ENCODE results near the gene LIMS2. TPM values are rescaled to one million over a fixed set of nuclear protein-coding genes. Genes with fewer than 3 reads are reported as not detected.

Gene LIMS2
- total RNA-seq, 1 experiment from 2014 or later: 0.48 TPM

DNA sequence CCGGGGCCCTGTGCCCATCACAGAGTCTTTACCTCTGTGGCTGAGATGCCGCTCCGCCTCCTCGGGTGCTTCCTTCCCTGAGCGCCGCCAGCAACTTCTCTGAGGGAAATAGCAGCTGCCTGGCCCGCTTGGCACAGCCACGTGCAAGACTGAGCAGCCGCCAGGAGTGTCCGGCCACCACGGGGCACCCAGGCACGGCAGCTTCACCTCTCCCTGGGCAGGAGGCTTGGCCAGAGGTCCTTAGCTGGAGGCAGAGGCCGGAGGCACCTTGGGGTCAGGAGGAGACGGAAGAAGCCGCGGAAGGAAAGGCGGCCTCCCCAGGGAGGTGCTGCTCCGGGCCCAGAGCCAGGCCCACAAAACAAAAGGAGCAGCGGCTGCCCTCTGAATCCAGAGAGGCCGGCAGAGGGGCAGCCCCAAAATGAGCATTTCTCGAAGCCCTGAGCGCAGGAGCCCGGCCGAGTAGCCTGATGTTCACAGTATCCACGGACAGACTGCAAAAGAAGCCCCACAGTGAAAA, 6.0 kb upstream of the LIMS2 start:
- no peak for DNase-seq (ENCODE audit: low read depth, low spot score)
- in situ Hi-C loops (cut with HindIII; ENCODE audit: low pct_unique_long_range_greater_than_20kb, low sequenced_read_pairs): no loop called here

DNA sequence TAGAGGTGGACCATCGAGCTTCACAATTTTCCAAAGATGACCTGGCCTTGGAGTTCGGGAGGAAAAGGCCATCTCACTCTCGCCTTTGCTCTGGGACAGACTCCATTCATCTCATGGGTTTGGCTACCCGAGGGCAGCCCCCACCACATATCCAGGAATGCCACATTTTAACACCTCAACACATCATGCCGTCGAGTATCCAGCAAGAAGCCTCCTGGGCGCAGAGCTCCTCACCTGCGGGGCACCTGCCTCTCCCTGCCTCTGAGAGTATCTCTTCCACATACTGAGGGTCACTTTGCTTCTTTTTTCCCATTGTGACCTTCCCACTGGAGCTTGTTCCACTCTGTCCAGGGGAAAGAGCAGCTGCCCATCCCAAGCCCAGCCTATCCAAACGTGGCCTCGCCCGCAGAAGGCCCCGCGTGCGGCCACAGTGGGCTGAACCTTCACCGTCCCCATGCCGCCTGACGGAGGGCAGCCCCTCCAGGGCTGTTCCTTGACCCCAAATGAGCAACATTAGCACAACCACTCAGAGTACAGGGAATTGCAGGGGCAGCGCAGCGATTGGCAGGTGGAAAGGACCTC, 5.5 kb upstream of the LIMS2 start:
- in situ Hi-C loops (cut with HindIII; ENCODE audit: low pct_unique_long_range_greater_than_20kb, low sequenced_read_pairs): no loop called here
- no peak for DNase-seq (ENCODE audit: low read depth, low spot score)

DNA sequence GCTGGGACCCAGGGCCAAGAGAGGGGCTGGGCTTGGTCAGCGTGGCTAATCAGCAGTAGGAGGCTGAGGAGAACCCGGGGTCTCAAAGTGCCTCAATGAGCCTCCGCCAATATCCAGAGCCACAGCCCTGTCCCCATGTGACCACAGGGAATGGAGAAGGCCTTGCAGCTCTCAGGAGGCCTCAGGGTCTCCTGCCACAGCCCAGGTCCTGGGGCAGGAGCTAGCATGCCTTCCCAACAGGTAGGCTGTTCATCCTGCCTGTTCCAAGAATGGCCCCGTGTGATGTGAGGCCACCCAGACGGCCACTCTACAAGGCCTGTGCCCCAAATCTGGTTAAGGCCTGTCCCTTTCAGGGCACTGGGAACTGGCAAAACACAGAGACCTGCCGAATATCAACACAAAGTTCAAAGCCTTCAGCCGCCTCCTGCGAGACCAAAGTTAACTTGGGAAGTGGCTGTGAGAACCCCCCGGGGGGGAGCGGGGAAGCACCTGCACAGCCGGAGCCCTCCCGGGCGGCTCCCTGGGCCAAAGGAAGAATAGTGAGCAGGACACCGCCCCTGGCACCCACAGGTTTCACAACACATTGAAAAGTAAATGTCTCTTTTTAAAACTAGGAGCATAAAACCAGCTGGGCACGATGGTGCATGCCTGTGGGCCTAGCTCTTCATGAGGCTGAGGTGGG, 4.5 kb upstream of the LIMS2 start:
- DNase-seq (ENCODE audit: low read depth, low spot score): no peak
- in situ Hi-C loops (cut with HindIII; ENCODE audit: low pct_unique_long_range_greater_than_20kb, low sequenced_read_pairs): no loop called here

DNA sequence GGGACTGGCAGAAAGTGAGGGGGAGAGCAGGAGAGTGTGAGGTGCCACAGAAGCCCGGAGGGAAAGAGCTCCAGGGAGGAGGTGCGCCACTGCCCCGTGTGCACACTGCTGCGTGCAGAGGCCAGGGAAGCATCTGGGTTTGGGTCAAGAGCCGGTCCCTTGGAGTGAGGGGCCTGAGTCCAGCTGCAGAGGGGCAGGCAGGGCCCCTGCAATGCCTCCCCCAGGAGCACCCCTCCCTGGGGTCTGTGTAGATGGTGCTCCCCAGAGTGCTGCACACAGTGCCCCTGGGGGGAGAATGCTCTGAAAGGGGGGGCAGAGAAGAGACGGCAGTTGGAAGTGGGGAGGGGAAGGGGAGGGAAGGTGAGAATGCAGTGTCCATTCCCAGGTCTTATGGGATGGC, 3.7 kb upstream of the LIMS2 start:
- no peak for DNase-seq (ENCODE audit: low read depth, low spot score)
- in situ Hi-C loops (cut with HindIII; ENCODE audit: low pct_unique_long_range_greater_than_20kb, low sequenced_read_pairs): no loop called here

DNA sequence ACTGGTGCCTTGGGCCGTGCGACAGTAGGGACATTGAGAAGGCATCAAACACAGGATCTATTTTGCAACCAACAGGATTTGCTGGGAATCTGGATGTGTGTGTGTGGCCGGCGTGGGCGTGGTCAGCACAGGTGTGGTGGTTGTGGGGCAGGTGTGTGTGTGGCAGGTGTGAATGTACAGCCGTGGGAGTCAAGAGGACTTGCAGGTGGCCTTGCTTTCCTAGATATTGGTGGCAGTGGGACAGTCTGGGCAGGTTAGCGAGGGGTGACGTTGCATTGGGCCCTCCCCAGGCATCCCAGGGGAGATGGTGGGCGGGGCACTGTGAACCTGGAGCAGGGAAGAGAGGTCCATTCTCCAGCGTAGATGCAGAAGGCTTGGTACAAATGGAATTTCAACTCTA, 3.2 kb upstream of the LIMS2 start:
- in situ Hi-C loops (cut with HindIII; ENCODE audit: low pct_unique_long_range_greater_than_20kb, low sequenced_read_pairs): no loop called here
- DNase-seq (ENCODE audit: low read depth, low spot score): no peak

DNA sequence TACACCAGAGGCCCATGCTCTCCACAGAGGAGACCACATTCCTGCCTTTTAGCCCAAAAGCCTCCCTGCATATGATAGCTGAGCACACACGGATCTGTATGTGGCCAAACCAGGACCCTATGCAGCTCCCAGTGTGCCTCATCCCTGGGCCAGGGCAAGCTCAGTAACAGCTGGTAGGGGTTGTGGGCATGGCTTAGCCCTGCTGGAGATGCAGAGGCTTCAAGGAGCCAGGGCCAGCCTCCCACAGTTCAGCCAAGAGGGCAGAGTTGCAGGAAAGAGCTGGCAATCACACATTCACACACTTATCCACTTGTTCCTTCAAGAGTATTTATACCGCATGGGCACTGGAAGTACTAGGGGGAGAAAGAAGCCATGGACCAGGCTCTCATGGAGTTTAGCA, 1.6 kb upstream of the LIMS2 start:
- DNase-seq (ENCODE audit: low read depth, low spot score): no peak
- in situ Hi-C loops (cut with HindIII; ENCODE audit: low pct_unique_long_range_greater_than_20kb, low sequenced_read_pairs): no loop called here

DNA sequence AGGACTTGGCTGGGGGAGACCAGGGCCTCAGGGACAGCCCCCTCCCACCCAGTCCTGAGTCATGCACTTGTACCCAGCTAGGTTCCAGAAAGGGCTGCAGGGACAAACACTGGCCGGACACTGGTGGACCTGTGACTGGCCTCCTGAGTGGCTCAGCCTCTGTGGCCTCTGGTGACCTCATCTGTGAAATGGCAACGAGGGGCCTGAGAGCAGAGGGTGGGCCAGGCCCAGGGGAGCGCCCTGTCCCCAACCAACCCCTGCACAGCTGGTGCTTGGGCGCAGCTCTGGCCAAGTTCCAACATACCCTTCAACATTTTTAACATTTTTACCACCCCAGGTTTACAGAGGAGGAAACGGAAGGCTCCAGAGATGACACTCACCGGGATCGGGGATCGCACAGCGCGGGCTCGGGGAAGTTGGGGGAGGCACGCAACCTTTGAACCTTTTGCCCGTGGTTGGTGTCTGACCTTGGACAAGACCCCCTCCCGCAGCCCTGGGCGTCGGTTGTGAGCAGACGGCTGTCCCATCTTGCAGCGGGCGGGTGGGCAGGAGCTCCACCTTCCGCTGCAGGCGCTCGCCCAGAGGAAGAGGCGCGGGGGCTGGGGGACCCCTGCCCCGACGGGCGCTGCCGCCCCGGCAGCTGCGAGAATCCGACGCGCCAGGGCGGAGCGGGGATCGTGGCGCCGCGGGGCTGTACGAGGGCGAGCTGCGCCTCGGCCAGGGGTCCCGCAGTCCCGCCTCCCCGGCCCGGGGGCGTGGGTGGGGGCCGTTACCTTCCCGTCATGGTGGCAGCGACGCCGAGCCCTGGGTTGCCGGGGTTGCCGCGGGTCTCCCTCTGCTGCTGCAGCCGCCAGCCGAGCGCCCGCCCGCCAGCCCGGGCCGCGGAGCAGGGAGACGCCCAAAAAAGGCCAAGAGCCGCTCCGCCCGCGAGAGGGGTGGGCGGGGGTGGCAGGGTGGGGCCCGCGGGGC, 805 bp downstream of the LIMS2 start:
- in situ Hi-C loops (cut with HindIII; ENCODE audit: low pct_unique_long_range_greater_than_20kb, low sequenced_read_pairs): no loop called here
- DNase-seq (ENCODE audit: low read depth, low spot score): no peak

DNA sequence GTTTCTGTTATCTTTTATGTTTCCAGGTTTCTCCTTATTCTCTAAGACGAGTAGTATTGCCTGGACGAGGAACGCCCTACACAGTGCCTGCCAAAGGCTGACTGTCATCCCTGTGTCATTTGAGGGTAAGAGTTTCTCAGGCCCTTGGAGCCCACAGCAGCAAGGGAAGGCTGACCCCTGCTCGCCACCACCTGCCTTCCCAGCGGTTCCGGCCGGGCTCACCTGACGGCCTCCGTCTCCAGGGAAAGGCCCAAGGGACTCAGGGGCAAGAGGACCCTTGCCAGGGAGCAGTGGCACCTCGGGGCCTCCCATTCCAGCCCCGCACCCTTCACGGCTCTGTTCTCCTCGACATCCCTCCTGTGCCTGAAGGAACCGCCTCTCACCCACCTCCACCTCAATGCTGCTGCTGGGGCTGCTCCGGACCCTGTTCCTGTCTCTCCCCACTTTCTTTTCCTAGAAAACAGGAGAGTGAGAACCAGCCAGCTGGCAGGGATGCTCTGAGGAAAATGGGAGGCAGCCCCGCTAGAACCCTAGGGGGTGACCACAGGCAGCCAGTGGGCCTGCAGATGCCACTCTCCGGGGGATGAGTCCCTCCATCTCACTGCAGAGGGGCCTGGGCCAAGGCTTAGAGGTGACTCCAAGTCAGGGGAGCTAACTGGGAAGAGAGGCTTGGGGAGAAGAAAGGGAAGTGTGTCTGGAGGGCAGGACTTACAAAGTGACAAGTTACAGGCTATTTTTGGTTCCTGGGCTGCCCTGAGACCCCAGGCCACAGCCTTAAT, 1.9 kb downstream of the LIMS2 start:
- no peak for DNase-seq (ENCODE audit: low read depth, low spot score)

DNA sequence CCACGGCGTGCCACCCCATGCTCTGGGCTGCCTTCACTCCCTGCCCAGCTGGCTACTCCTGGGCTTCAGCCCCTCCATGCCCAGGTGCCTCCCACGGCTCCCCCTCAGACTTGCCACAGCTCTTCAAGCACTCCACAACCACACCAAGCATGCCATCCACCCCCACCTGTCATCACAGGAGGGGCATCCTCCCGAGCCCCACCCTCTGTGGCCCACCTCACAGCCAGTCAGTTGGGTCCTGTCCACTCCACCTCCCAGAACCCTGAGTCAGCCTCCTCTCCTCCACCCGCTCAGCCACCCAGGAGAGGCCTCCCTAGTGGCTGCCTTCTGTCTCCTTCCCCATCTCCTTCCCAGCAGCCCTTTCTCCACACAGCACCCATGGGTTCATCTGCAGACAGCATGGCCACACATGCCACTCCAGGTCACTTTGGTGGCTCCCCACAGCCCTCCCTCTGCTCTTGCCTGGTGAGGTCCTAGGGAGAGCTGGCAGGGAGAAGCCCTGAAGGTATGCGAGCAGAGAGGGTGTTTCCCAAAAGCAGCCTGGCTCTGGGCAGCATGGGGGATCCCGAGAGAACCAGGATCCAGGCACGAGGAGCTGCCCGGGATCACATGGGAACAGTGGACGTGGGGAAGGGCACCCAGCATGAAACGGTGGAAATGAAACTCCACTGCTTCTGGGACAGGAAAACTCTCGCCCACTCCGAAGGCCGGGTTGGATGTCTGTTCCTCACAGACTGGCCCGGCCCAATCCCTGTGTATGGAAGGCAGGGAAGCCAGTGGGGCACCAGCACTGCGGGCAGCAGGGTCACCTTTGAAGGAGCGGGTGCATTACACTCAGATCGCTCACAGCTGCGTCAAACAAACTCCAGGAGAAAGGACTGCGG, 2.7 kb downstream of the LIMS2 start:
- no peak for DNase-seq (ENCODE audit: low read depth, low spot score)
- in situ Hi-C loops (cut with HindIII; ENCODE audit: low pct_unique_long_range_greater_than_20kb, low sequenced_read_pairs): no loop called here

More for the DNA sequence above, 1.9 kb downstream of the LIMS2 start:
- in situ Hi-C loops (cut with HindIII; ENCODE audit: low pct_unique_long_range_greater_than_20kb, low sequenced_read_pairs): no loop called here

DNA sequence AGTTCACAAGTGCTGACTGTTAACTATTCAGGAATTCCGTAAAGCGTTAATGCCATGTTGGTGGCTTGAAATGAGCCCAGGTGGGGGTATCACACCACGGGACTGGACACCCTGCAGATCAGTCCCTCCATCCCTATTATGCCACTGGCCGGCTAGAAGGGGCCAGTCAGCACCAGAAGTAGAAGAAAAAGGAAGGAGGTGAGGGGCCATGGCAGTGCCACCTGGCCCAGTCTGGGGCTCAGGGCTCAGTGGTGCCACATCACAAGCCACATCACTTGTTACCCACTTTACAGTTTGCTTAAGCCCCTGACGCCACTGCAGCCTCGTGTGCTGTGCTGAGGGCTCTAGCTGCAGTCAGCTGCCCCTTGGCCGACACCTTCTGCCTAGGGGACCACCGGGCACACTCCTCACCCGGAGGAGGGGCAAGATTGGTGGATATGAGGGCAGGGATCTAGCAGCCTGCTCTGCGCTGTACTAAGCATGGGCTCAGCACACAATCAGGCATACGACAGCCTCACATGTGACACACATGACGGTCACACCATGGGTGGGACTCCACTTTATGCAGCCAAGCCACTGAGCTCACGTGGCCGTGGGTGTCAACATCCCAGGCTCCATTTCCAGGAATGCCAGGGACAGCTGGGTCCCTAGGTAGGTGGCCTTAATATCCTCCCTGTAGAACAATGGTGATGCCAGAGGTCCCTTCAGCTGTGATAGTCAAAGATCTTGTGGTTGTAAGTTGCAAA, 3.6 kb downstream of the LIMS2 start:
- DNase-seq (ENCODE audit: low read depth, low spot score): no peak
- in situ Hi-C loops (cut with HindIII; ENCODE audit: low pct_unique_long_range_greater_than_20kb, low sequenced_read_pairs): no loop called here

DNA sequence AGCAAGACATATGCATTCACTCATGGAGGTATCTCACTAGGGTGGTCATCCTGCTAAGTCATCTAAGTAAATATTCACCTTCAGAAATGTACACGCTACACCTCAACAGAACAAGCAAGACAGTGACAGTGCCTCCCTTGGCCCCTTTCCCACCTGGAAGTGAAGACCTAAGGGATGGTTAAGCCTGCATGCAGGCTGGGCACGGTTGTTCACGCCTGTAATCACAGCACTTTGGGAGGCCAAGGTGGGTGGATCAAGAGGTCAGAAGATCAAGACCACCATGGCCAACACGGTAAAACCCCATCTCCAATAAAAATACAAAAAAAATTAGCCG, 4.4 kb downstream of the LIMS2 start:
- in situ Hi-C loops (cut with HindIII; ENCODE audit: low pct_unique_long_range_greater_than_20kb, low sequenced_read_pairs): no loop called here
- DNase-seq (ENCODE audit: low read depth, low spot score): no peak

DNA sequence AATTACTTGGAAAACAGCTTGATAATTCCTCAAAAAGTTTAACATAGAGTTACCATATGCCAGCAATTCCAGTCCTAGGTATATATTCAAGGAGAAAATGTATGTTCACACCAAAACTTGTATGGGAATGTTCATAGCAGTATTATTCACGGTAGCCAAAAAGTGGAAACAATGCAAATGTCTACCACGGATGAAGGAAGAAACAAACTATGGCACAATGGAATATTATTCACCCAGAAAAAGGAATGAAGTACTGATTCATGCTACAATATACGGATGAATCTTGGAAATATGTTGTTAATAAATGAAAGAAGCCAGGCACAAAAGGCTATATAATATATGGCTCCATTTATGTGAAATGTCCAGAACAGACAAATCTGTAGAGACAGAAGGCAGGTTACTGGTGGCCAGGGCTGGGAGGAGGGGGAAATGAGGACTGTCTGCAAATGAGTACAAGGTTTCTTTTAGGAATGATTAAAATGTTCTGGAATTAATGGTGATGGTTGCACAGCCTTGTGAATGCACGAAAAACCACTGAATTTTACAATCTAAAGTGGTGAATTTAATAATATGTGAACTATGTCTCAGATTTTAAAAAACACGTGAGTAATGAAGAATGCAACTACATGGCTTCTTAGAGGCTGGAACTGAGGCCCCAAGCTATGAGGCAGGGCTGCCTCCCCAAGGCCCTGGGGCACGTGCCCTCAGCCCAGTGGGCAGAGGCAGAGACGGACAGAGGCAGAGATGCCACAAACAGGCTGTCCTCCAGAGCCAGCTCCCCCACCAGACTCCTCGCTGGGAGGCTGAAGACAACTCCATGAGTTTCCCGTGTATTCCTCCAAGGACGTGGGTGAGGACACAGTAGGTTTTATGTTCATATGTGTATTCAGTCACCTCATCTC, 5.0 kb downstream of the LIMS2 start:
- in situ Hi-C loops (cut with HindIII; ENCODE audit: low pct_unique_long_range_greater_than_20kb, low sequenced_read_pairs): no loop called here

DNA sequence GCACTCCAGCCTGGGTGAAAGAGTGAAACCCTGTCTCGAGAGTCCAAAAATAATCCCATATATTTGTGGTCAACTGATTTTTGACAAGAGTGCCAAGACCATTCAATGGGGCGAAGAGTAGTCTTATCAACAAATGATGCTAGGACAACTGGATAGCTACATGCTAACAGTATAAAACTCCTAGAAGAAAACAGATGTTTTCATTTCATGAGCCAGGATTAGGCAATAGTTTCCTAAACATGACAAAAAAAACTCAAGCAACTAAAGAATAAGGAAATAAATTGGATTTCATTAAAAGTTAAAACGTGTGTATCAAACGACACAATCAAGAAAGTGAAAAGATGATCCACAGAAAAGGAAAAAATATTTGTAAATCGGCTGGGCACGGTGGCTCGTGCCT, 6.3 kb downstream of the LIMS2 start:
- in situ Hi-C loops (cut with HindIII; ENCODE audit: low pct_unique_long_range_greater_than_20kb, low sequenced_read_pairs): no loop called here
- no peak for DNase-seq (ENCODE audit: low read depth, low spot score)

More for the DNA sequence above, 5.0 kb downstream of the LIMS2 start:
- DNase-seq (ENCODE audit: low read depth, low spot score): no peak

DNA sequence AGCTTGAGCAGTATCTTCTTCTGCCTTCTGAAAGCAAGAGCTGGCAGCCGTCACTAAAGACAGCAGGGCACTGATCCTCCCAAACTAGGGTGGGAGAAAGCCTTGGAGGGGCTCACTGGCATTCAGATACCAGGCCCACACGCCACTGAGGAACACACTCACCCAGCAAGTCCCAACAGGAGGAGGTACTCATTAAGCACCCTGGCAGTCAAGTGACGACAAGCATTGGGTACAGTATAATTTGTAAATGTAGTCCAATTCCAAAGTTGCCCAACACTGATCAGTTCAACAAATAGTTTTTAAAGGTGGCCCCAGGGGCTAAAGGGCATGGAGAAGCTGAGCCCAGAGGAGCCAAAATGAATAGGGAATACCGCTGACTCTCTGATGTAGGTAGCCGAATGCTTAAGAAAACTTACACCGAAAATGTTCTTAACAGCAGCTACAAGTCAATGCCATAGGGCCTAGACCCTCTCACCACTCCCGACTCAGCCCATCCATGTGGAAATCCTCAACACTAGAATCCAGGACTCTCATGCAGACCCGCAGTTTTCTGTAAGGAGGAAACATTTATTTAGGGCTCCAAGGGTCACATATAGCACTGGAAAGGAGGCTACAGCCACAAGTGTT, 9.9 kb downstream of the LIMS2 start:
- in situ Hi-C loops (cut with HindIII; ENCODE audit: low pct_unique_long_range_greater_than_20kb, low sequenced_read_pairs): no loop called here
- no peak for DNase-seq (ENCODE audit: low read depth, low spot score)

DNA sequence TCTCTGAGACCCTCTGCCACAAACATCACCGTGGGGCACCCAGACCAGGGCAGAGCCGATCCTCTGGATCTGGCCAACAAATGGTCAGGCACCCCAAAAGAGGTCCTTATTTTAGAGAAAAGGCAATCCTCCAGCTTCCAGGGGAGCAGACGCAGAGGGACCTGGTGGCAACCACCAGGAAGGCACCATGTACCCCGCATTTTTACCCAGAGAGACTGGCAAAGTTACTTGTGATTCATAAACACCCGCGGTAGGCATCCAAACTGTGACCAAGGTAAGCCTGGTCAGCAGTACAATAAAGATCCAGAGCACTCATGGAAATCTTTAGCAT, 10.5 kb downstream of the LIMS2 start:
- in situ Hi-C loops (cut with HindIII; ENCODE audit: low pct_unique_long_range_greater_than_20kb, low sequenced_read_pairs): no loop called here

More for the DNA sequence above, 10.5 kb downstream of the LIMS2 start:
- DNase-seq (ENCODE audit: low read depth, low spot score): no peak
